ENCODE results near the gene MAP3K13.

MAP3K13 gene

GRCh38 chr3:185362850-185363661 is at the start of gene MAP3K13:
Gene MAP3K13 (plus strand): TSS chr3:185363136. CDS start chr3:185428582, 65,446 bp downstream.
- no peak for DNase-seq (ENCODE audit: low read depth)

- no peak for DNase-seq (ENCODE audit: low read depth)
Observed at GRCh38 chr3:185313693-185314246, 49.2 kb upstream of the MAP3K13 start.

GRCh38 chr3:185316740-185317412 is 46.1 kb upstream of the MAP3K13 start:
- no peak for DNase-seq (ENCODE audit: low read depth)

GRCh38 chr3:185317674-185318073 is 45.3 kb upstream of the MAP3K13 start:
- no peak for DNase-seq (ENCODE audit: low read depth)

- no peak for DNase-seq (ENCODE audit: low read depth)
Observed at GRCh38 chr3:185318141-185318540, 44.8 kb upstream of the MAP3K13 start.

GRCh38 chr3:185319801-185320200 is 43.1 kb upstream of the MAP3K13 start:
- no peak for DNase-seq (ENCODE audit: low read depth)

GRCh38 chr3:185320949-185321348 is 42.0 kb upstream of the MAP3K13 start:
- DNase-seq (ENCODE audit: low read depth), result no peak

- DNase-seq (ENCODE audit: low read depth), result no peak
Observed at GRCh38 chr3:185322101-185322719, 40.7 kb upstream of the MAP3K13 start.

GRCh38 chr3:185325946-185326791 is 36.8 kb upstream of the MAP3K13 start:
- no peak for DNase-seq (ENCODE audit: low read depth)

GRCh38 chr3:185327062-185327461 is 35.9 kb upstream of the MAP3K13 start:
- no peak for DNase-seq (ENCODE audit: low read depth)

- DNase-seq (ENCODE audit: low read depth), result no peak
Observed at GRCh38 chr3:185328324-185329004, 34.5 kb upstream of the MAP3K13 start.

GRCh38 chr3:185330238-185330637 is 32.7 kb upstream of the MAP3K13 start:
- DNase-seq (ENCODE audit: low read depth), result no peak

GRCh38 chr3:185330644-185331043 is 32.3 kb upstream of the MAP3K13 start:
- DNase-seq (ENCODE audit: low read depth), result no peak

- no peak for DNase-seq (ENCODE audit: low read depth)
Observed at GRCh38 chr3:185332026-185332735, 30.8 kb upstream of the MAP3K13 start.

- DNase-seq (ENCODE audit: low read depth), result no peak
Observed at GRCh38 chr3:185335799-185336198, 27.1 kb upstream of the MAP3K13 start.

GRCh38 chr3:185337231-185337816 is 25.6 kb upstream of the MAP3K13 start:
- DNase-seq (ENCODE audit: low read depth), result no peak

- no peak for DNase-seq (ENCODE audit: low read depth)
Observed at GRCh38 chr3:185339945-185340344, 23.0 kb upstream of the MAP3K13 start.

- no peak for DNase-seq (ENCODE audit: low read depth)
Observed at GRCh38 chr3:185340751-185341150, 22.2 kb upstream of the MAP3K13 start.

- no peak for DNase-seq (ENCODE audit: low read depth)
Observed at GRCh38 chr3:185341616-185342458, 21.1 kb upstream of the MAP3K13 start.

Data from stimulated activated CD8-positive, alpha-beta memory T cell treated with anti-CD3 and anti-CD28 coated beads, Interleukin-15, amount 100 ng/mL, for 24 hours (primary cell).